CD14-positive monocyte (primary cell): ENCODE measurements around the gene STPG1. TPM values are rescaled to one million over a fixed set of nuclear protein-coding genes. Genes with fewer than 3 reads are reported as not detected.

Experiments
- DNase-seq, 3 donors: peaks; one replicate each; pipeline ENCODE4 v3.0.0-alpha.2; 2011 to 2022
- H2AFZ ChIP-seq: 2 replicates; pipeline ENCODE4 v1.6.0; 2012; ENCODE audit warnings: mild to moderate bottlenecking, low read depth, low read length, inconsistent platforms; ENCODE audit not compliant: insufficient read depth, poor library complexity, severe bottlenecking
- H3K27ac ChIP-seq, 2 donors: 1 replicate in 1 of 2; 2 replicates in 1 of 2; pipeline ENCODE4 v1.5.1; 2012 to 2013; ENCODE audit warnings: low read length in 2 of 2, control low read depth in 1 of 2, inconsistent platforms in 1 of 2, low read depth in 1 of 2, mild to moderate bottlenecking in 1 of 2
- H3K27me3 ChIP-seq, 2 donors: one replicate each; pipeline versions ENCODE4 v1.6.0 to v1.6.1; 2011 to 2013; ENCODE audit warnings: low read length in 2 of 2; ENCODE audit not compliant: control insufficient read depth in 2 of 2, insufficient read depth in 2 of 2
- H3K36me3 ChIP-seq, 2 donors: replicated peaks in 1 of 2; 1 replicate in 1 of 2; 2 replicates in 1 of 2; pipeline versions ENCODE4 v1.5.1 to v1.6.1; 2012 to 2013; ENCODE audit warnings: low read length in 2 of 2, control low read depth in 1 of 2, inconsistent platforms in 1 of 2, mild to moderate bottlenecking in 1 of 2; ENCODE audit not compliant: insufficient read depth in 2 of 2, control insufficient read depth in 1 of 2
- H3K4me1 ChIP-seq, 2 donors: 1 replicate in 1 of 2; 2 replicates in 1 of 2; pipeline versions ENCODE4 v1.5.1 to v1.6.1; 2012 to 2013; ENCODE audit warnings: low read length in 2 of 2, control low read depth in 1 of 2, inconsistent platforms in 1 of 2, mild to moderate bottlenecking in 1 of 2, moderate library complexity in 1 of 2; ENCODE audit not compliant: insufficient read depth in 2 of 2, control insufficient read depth in 1 of 2
- H3K4me2 ChIP-seq: replicated peaks from 2 replicates; pipeline ENCODE3; 2012; ENCODE audit warnings: low read length, moderate library complexity, mild to moderate bottlenecking; ENCODE audit not compliant: poor library complexity, severe bottlenecking; ENCODE audit errors: extremely low read depth
- H3K4me3 ChIP-seq, 3 experiments: fragments of 200-600 bp in 1 of 3; sonication (generic) in 1 of 3; replicated peaks in 1 of 3; 1 replicate in 2 of 3; 2 replicates in 1 of 3; pipeline ENCODE4 v1.5.1; 2011 to 2013; ENCODE audit warnings: low read length in 3 of 3, mild to moderate bottlenecking in 3 of 3, control low read depth in 2 of 3, low read depth in 2 of 3, inconsistent platforms in 1 of 3, moderate library complexity in 1 of 3
- H3K79me2 ChIP-seq: 2 replicates; pipeline ENCODE4 v1.6.0; 2012; ENCODE audit warnings: mild to moderate bottlenecking, control low read depth, inconsistent platforms, low read length, moderate library complexity; ENCODE audit not compliant: insufficient read depth
- H3K9ac ChIP-seq: 2 replicates; pipeline ENCODE4 v1.6.0; 2017; ENCODE audit warnings: low read length, mild to moderate bottlenecking; ENCODE audit not compliant: insufficient read depth, poor library complexity, severe bottlenecking
- H3K9me3 ChIP-seq, 2 donors: replicated peaks in 1 of 2; 1 replicate in 1 of 2; 2 replicates in 1 of 2; pipeline versions ENCODE4 v1.5.1 to v1.6.1; 2012 to 2013; ENCODE audit warnings: low read length in 2 of 2, control low read depth in 1 of 2; ENCODE audit not compliant: control insufficient read depth in 1 of 2, insufficient read depth in 1 of 2
- H4K20me1 ChIP-seq: 2 replicates; pipeline ENCODE4 v1.6.0; 2012; ENCODE audit warnings: mild to moderate bottlenecking, low read length, control low read depth, moderate library complexity; ENCODE audit not compliant: insufficient read depth
- H3K27ac Mint-ChIP-seq, 7 donors: one replicate each; pipeline ENCODE4 v1.8.0; 2020; ENCODE audit warnings: mild to moderate bottlenecking in 7 of 7, mixed read lengths in 7 of 7, moderate library complexity in 6 of 7, inconsistent platforms in 2 of 7
- H3K27me3 Mint-ChIP-seq, 3 donors: one replicate each; pipeline ENCODE4 v1.8.0; 2021 to 2022; ENCODE audit warnings: low read depth in 3 of 3, mild to moderate bottlenecking in 3 of 3, mixed read lengths in 3 of 3, moderate library complexity in 3 of 3, inconsistent platforms in 1 of 3
- H3K36me3 Mint-ChIP-seq, 2 donors: one replicate each; pipeline ENCODE4 v1.8.0; 2020; ENCODE audit warnings: mixed read lengths in 2 of 2, inconsistent platforms in 1 of 2, mild to moderate bottlenecking in 1 of 2
- H3K4me1 Mint-ChIP-seq: one replicate; pipeline ENCODE4 v1.8.0; 2020; ENCODE audit warnings: mild to moderate bottlenecking, mixed read lengths
- H3K4me3 Mint-ChIP-seq, 2 donors: one replicate each; pipeline ENCODE4 v1.8.0; 2020; ENCODE audit warnings: mild to moderate bottlenecking in 2 of 2, mixed read lengths in 2 of 2, moderate library complexity in 1 of 2
- H3K9me3 Mint-ChIP-seq, 7 donors: one replicate each; pipeline ENCODE4 v1.8.0; 2020 to 2022; ENCODE audit warnings: mixed read lengths in 7 of 7, mild to moderate bottlenecking in 6 of 7, moderate library complexity in 6 of 7, inconsistent platforms in 2 of 7
- WGBS: methylation state at CpG from one replicate; pipeline ENCODE4 v1.1.5; 2013; ENCODE audit warnings: missing lambda C conversion rate; ENCODE audit not compliant: insufficient coverage; 5-methylcytosine and 5-hydroxymethylcytosine counted together
- intact Hi-C, 2 donors: fragments of 100-400 bp; cut with micrococcal nuclease; formaldehyde crosslinking; loops; one replicate each; pipeline versions ENCODE4 v1.15.0 to v1.15.1; 2023
- polyA plus RNA-seq, 3 donors: library from polyadenylated mRNA; depleted of rRNA in 1 of 3; unstranded in 2 of 3; stranded (reverse) in 1 of 3; fragments of 300-500 nt in 2 of 3; fragments of >200 nt in 1 of 3; fragmentation: Illumina TruSeq in 2 of 3; gene quantifications; 1 replicate in 2 of 3; 2 replicates in 1 of 3; pipeline ENCODE4 v1.2.3, GENCODE V29; 2012 to 2021
- TF ChIP-seq, protein P1 (sequence below): fragments of 200-600 bp; IDR thresholded peaks from one replicate; pipeline ENCODE4 v1.8.0; 2022; ENCODE audit warnings: antibody characterized with exemption, mild to moderate bottlenecking

The STPG1 gene
- polyA plus RNA-seq, 3 donors: 0.57 to 0.85 (median 0.60) TPM

DNA sequence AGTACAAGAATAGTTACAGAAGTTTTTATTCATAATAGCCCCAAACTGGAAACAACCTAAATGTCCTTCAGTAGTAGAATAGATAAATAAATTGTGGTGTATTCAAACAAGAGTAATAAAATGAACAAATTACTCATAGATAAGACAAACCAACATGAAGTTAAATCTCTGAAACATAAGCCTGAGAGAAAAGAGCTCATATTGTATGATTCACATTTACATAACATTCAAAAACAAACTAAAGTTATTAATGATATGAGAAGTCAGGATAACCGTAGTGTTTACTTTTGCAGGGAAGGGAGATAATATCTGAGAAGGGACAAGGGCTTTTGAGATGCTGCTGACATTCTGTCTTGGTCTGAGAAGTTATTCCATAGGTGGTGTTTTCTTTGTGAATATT lies 13.5 kb downstream of the STPG1 start:
- H3K4me3 Mint-ChIP-seq: no peak overlapping the region
- H3K4me1 Mint-ChIP-seq: no peaks in the 10 kb centered on the region
- Histone ChIP-seq H3K9me3 (no peaks in the 10 kb centered on the region), H3K4me3 (no peak overlapping the region), H3K4me2 (no peak overlapping the region), H3K27me3 (no peaks in the 10 kb centered on the region), H3K9ac (no peak overlapping the region), H3K36me3 (no peaks in the 10 kb centered on the region), H3K27ac (no peak overlapping the region), H3K79me2 (no peaks in the 10 kb centered on the region), H3K4me1 (no peaks in the 10 kb centered on the region), H2AFZ (no peak overlapping the region), H4K20me1 (no peaks in the 10 kb centered on the region)
- no peak for DNase-seq
- no peak overlapping the region for H3K27ac Mint-ChIP-seq
- no CpG with 5 or more reads among the region's 1 CpG for WGBS
- H3K27me3 Mint-ChIP-seq: peaks cover 0 to 1% (median 0%) of the 10 kb centered on the region in 3 donors
- peaks cover 10 to 14% of the 10 kb centered on the region in 2 donors for H3K36me3 Mint-ChIP-seq
- no peaks in the 10 kb centered on the region for H3K9me3 Mint-ChIP-seq
- TF ChIP-seq, protein P1, sequence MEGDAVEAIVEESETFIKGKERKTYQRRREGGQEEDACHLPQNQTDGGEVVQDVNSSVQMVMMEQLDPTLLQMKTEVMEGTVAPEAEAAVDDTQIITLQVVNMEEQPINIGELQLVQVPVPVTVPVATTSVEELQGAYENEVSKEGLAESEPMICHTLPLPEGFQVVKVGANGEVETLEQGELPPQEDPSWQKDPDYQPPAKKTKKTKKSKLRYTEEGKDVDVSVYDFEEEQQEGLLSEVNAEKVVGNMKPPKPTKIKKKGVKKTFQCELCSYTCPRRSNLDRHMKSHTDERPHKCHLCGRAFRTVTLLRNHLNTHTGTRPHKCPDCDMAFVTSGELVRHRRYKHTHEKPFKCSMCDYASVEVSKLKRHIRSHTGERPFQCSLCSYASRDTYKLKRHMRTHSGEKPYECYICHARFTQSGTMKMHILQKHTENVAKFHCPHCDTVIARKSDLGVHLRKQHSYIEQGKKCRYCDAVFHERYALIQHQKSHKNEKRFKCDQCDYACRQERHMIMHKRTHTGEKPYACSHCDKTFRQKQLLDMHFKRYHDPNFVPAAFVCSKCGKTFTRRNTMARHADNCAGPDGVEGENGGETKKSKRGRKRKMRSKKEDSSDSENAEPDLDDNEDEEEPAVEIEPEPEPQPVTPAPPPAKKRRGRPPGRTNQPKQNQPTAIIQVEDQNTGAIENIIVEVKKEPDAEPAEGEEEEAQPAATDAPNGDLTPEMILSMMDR: no peak
- intact Hi-C loops: no loop called here

DNA sequence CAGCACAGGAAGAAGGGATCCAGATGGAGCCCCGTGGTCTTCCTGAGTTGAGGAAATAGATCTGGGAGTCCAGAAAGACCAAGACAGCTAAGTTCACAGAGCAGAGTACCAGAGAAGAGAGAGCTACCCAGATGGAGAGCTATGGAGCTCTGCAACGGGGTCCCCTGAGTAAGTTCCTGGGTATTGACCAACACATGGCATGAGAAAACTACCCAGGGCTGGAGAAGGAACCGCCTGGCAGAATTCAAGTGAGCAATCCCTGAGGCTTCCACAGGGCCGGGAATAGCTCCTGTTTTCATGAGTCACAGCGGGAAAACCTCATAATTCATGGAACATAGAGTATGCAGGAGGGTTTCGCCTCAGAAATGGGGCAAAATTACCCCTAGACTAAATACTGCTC lies 19.7 kb downstream of the STPG1 start:
- Mint-ChIP-seq H3K4me1 (peaks cover 12% of the 10 kb centered on the region), H3K36me3 (no peaks in the 10 kb centered on the region), H3K9me3 (no peaks in the 10 kb centered on the region), H3K4me3 (no peak overlapping the region), H3K27me3 (peaks cover 0 to 2% (median 0%) of the 10 kb centered on the region in 3 donors), H3K27ac (no peak overlapping the region)
- Histone ChIP-seq H3K9me3 (no peaks in the 10 kb centered on the region), H3K79me2 (no peaks in the 10 kb centered on the region), H3K27ac (no peak overlapping the region), H3K4me2 (no peak overlapping the region), H3K9ac (no peak overlapping the region), H3K4me1 (no peaks in the 10 kb centered on the region), H4K20me1 (no peaks in the 10 kb centered on the region), H2AFZ (no peak overlapping the region), H3K36me3 (no peaks in the 10 kb centered on the region), H3K4me3 (no peak overlapping the region), H3K27me3 (no peaks in the 10 kb centered on the region)
- 29% methylated on average over 2 of the region's 6 CpGs for WGBS
- intact Hi-C loops: loop anchor here (5.0 to 10.0 kb wide), 3 partner anchors 67 to 322 kb away; no protein-coding TSS in a partner anchor
- TF ChIP-seq, protein P1: no peak
- DNase-seq: no peak
